ENCODE measurements around the gene FBXO15.

FBXO15 gene

GRCh38 chr18:74064510-74064909 lies 83.1 kb downstream of the FBXO15 start:
- peak in 3 of 58 donors; percentile 7 to 20 (median 12) for DNase-seq

- no peak for DNase-seq
Observed at GRCh38 chr18:74063557-74063956, 84.1 kb downstream of the FBXO15 start.

- DNase-seq = no peak
Observed at GRCh38 chr18:74063023-74063422, 84.6 kb downstream of the FBXO15 start.

GRCh38 chr18:74062037-74062436 lies 85.6 kb downstream of the FBXO15 start:
- no peak for DNase-seq

- no peak for DNase-seq
Observed at GRCh38 chr18:74060579-74060978, 87.1 kb downstream of the FBXO15 start.

GRCh38 chr18:74050807-74051206 lies 96.8 kb downstream of the FBXO15 start:
- DNase-seq = peak in 30 of 58 donors; percentile 5 to 78 (median 36)

GRCh38 chr18:74040459-74041332 lies 106.9 kb downstream of the FBXO15 start:
- DNase-seq = peak in 1 of 58 donors; percentile 5

GRCh38 chr18:74040008-74040407 lies 107.6 kb downstream of the FBXO15 start:
- no peak for DNase-seq

GRCh38 chr18:74029161-74029560 lies 118.5 kb downstream of the FBXO15 start:
- no peak for DNase-seq

All from anterior cingulate cortex (tissue), 58 donors.